MM.1S (cell line): ENCODE data around the gene RCSD1.
"Not testable (repeated sequence)": the region's sequence is repeated elsewhere in the genome, so short reads cannot be mapped to it uniquely, and the experiment has no call there.

ENCODE experiments used
- DNase-seq: peaks from one replicate; pipeline ENCODE4 v3.0.0-alpha.2; 2015
- H2AFZ ChIP-seq: fragments of 300-600 bp; sonication (generic); 2 replicates; pipeline ENCODE4 v1.6.0; 2016; ENCODE audit warnings: antibody characterized with exemption, low read length
- H3F3A ChIP-seq: fragments of 300-600 bp; sonication (generic); 2 replicates; pipeline ENCODE4 v1.6.1; 2016; ENCODE audit warnings: mild to moderate bottlenecking, antibody characterized with exemption, low read length, moderate library complexity, mixed read lengths; ENCODE audit not compliant: insufficient read depth
- H3K27ac ChIP-seq: fragments of 300-600 bp; sonication (generic); 2 replicates; pipeline ENCODE4 v1.5.1; 2016; ENCODE audit warnings: mild to moderate bottlenecking, low read length
- H3K27me3 ChIP-seq: fragments of 300-600 bp; sonication (generic); replicated peaks from 2 replicates; pipeline ENCODE4 v1.6.0; 2016; ENCODE audit warnings: low read length; ENCODE audit not compliant: insufficient read depth
- H3K36me3 ChIP-seq: fragments of 300-600 bp; sonication (generic); replicated peaks from 2 replicates; pipeline ENCODE4 v1.6.1; 2016; ENCODE audit warnings: mild to moderate bottlenecking, low read length, mixed read lengths; ENCODE audit not compliant: insufficient read depth
- H3K4me1 ChIP-seq: fragments of 300-600 bp; sonication (generic); 2 replicates; pipeline ENCODE4 v1.6.1; 2016; ENCODE audit warnings: low read length, mixed read lengths
- H3K4me2 ChIP-seq: fragments of 300-600 bp; sonication (generic); 2 replicates; pipeline ENCODE4 v1.6.0; 2016; ENCODE audit warnings: low read depth, low read length
- H3K4me3 ChIP-seq: fragments of 300-600 bp; sonication (generic); 2 replicates; pipeline ENCODE4 v1.5.1; 2016; ENCODE audit warnings: low read length, mixed read lengths
- H3K79me2 ChIP-seq: fragments of 300-600 bp; sonication (generic); 2 replicates; pipeline ENCODE4 v1.6.1; 2016; ENCODE audit warnings: mixed run types, low read length, mixed read lengths
- H3K9ac ChIP-seq: fragments of 300-600 bp; sonication (generic); 2 replicates; pipeline ENCODE4 v1.6.1; 2016; ENCODE audit warnings: low read length, mixed read lengths
- H3K9me2 ChIP-seq: fragments of 300-600 bp; sonication (generic); replicated peaks from 2 replicates; pipeline ENCODE4 v1.6.1; 2016; ENCODE audit warnings: mild to moderate bottlenecking, low read length, mixed read lengths; ENCODE audit not compliant: insufficient read depth
- H3K9me3 ChIP-seq: fragments of 300-600 bp; sonication (generic); replicated peaks from 2 replicates; pipeline ENCODE4 v1.6.1; 2016; ENCODE audit warnings: mild to moderate bottlenecking, low read length, mixed read lengths; ENCODE audit not compliant: insufficient read depth
- H4K20me1 ChIP-seq: fragments of 300-600 bp; sonication (generic); 2 replicates; pipeline ENCODE4 v1.6.1; 2016; ENCODE audit warnings: mild to moderate bottlenecking, low read length, moderate library complexity, mixed read lengths; ENCODE audit not compliant: insufficient read depth
- EZH2 ChIP-seq: fragments of 300-600 bp; sonication (generic); optimal IDR thresholded peaks from 2 replicates; pipeline ENCODE3; 2017; ENCODE audit warnings: low read depth, mild to moderate bottlenecking, antibody characterized with exemption, low read length, mixed read lengths
- EZH2phosphoT487 ChIP-seq: fragments of 300-600 bp; sonication (generic); IDR thresholded peaks from 2 replicates; pipeline ENCODE4 v1.6.1; 2018; ENCODE audit warnings: antibody characterized with exemption, low read length
- TF ChIP-seq, protein P1 (sequence below): fragments of 300-600 bp; sonication (generic); IDR thresholded peaks from 2 replicates; pipeline ENCODE4 v1.5.1; 2016; ENCODE audit warnings: antibody characterized with exemption, low read length, mixed read lengths

RCSD1 gene

DNA sequence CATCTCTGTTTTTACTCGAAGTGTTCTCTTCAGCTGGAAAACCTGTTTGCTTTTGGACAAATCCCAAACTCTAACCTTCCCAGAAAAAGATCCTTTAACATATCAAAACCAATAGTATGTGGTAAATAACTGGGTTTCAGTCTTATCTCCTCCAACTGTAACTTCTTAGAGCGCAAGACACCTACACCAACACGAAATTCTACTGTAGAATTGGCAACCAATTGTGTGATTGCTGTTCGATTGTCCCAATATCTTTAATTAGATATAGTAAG lies 85.9 kb downstream of the RCSD1 start:
- Histone ChIP-seq H3K27ac (peak overlapping the region; percentile 75; the same call in 1 of the 2 replicates), H3K79me2 (no peaks in the 10 kb centered on the region), H4K20me1 (no peaks in the 10 kb centered on the region), H3F3A (peaks cover 41% of the 10 kb centered on the region), H3K9ac (peak overlapping the region; percentile 62), H3K27me3 (no peaks in the 10 kb centered on the region), H3K9me3 (no peaks in the 10 kb centered on the region), H2AFZ (peak overlapping the region; percentile 76), H3K4me3 (peak overlapping the region; percentile 78), H3K36me3 (no peaks in the 10 kb centered on the region), H3K4me1 (peaks cover 20% of the 10 kb centered on the region), H3K9me2 (no peaks in the 10 kb centered on the region), H3K4me2 (peak overlapping the region; percentile 86)
- TF ChIP-seq EZH2phosphoT487 (no peak), EZH2 (no peak)
- TF ChIP-seq, protein P1, sequence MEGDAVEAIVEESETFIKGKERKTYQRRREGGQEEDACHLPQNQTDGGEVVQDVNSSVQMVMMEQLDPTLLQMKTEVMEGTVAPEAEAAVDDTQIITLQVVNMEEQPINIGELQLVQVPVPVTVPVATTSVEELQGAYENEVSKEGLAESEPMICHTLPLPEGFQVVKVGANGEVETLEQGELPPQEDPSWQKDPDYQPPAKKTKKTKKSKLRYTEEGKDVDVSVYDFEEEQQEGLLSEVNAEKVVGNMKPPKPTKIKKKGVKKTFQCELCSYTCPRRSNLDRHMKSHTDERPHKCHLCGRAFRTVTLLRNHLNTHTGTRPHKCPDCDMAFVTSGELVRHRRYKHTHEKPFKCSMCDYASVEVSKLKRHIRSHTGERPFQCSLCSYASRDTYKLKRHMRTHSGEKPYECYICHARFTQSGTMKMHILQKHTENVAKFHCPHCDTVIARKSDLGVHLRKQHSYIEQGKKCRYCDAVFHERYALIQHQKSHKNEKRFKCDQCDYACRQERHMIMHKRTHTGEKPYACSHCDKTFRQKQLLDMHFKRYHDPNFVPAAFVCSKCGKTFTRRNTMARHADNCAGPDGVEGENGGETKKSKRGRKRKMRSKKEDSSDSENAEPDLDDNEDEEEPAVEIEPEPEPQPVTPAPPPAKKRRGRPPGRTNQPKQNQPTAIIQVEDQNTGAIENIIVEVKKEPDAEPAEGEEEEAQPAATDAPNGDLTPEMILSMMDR = no peak
- DNase-seq = no peak

DNA sequence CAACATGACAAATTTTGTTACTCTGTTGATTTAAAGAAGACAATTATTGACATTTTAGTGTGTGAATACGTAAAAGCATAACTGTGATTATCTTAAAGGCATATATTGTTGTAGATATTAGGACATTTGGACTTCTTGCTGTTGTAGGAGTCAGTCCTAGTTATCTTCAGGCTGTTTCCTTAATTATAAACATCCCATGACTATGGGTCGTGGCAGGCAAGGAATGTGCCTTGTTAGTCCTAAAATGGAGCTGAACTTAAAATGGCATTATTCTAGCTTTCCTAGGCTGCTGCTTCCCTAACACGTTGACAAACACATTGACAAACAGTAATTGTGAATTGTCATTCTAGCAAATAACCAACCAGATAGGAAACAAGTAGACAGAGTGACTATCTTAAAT lies 87.3 kb downstream of the RCSD1 start:
- no peak overlapping the region for H3K9ac ChIP-seq
- no peaks in the 10 kb centered on the region for H3K9me2 ChIP-seq
- no peak for DNase-seq
- H3F3A ChIP-seq = peaks cover 44% of the 10 kb centered on the region
- H3K9me3 ChIP-seq = no peaks in the 10 kb centered on the region
- H3K4me1 ChIP-seq = peaks cover 16% of the 10 kb centered on the region; the same call in 1 of the 2 replicates
- no peak overlapping the region for H3K4me3 ChIP-seq
- no peaks in the 10 kb centered on the region for H3K27me3 ChIP-seq
- TF ChIP-seq EZH2phosphoT487 (no peak), EZH2 (no peak)
- TF ChIP-seq, protein P1 = no peak
- no peaks in the 10 kb centered on the region for H4K20me1 ChIP-seq
- H3K79me2 ChIP-seq = peaks cover 4% of the 10 kb centered on the region
- H3K27ac ChIP-seq = no peak overlapping the region
- no peak overlapping the region for H2AFZ ChIP-seq
- H3K36me3 ChIP-seq = no peaks in the 10 kb centered on the region
- H3K4me2 ChIP-seq = no peak overlapping the region

DNA sequence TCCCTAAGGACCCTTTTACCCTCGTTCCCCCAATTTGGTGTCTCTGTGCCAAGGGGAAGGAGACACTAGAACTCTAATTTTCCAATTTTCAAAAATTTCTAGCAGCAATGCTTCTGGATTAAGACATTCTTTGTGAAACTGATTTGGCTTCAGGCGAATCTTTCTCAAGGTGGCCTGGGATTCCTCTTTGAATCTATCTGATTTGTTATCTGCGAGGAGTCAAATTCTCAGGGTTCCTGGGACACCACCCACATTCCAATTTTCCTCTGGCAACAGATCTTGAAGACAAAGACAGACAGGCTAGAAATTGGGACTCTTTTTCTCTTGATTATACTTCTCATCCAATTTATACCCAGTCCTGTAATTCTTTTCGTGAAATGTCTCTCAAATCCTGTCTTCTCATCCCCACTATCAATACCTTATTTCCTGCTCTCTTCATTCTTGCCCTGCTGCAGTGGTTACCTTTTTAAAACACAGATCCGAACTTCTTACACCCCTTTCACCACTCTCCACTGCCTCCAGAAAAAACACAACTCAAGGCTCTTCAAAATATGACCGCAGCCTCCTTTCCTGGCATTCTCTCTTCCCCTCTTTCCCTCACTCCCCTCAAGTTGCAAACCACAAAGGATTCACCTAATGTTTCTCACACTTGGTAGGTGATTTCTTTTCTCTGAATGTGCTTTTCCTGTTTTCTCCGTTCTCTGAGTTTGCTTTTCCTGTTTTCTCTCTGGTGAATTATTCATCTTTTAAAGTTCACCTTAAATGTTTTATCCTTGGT lies 89.1 kb downstream of the RCSD1 start:
- TF ChIP-seq EZH2phosphoT487 (no peak), EZH2 (no peak)
- TF ChIP-seq, protein P1 = no peak
- H3K4me2 ChIP-seq = no peak overlapping the region

DNA sequence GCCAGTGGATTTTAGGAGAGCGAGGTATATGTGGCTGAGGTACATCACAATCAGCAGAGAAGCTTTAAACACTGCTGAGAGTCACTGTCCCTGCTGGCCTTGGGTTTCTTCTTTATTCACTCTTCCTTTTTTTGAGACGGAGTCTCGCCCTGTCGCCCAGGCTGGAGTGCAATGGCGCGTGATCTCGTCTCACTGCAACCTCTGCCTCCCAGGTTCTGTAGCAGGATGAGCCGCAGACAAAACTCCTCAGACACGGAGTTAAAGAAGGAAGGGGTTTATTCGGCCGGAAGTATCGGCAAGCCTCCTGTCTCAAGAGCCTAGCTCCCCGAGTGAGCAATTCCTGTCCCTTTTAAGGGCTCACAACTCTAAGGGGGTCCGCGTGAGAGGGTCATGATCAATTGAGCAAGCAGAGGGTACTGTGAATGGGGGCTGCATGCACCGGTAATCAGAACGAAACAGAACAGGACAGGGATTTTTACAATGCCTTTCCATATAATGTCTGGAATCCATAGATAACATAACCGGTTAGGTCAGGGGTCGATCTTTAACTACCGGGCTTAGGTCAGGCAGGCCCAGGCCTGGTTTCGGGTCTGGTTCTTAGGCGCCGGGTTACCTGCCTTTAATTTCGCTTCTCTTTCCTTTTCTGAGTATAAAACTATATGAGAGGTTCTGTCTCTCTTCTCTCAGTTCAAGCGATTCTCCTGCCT lies 89.8 kb downstream of the RCSD1 start:
- Histone ChIP-seq H3K4me1 (peaks cover 29% of the 10 kb centered on the region), H3F3A (peaks cover 32% of the 10 kb centered on the region), H3K79me2 (peaks cover 25% of the 10 kb centered on the region)
- H3K36me3 ChIP-seq, H3K9ac ChIP-seq, H3K9me3 ChIP-seq, H3K9me2 ChIP-seq, DNase-seq, H3K27me3 ChIP-seq, H2AFZ ChIP-seq, H4K20me1 ChIP-seq, H3K4me3 ChIP-seq, H3K27ac ChIP-seq, H3K4me2 ChIP-seq: not testable (repeated sequence)

More for the DNA sequence above, 89.1 kb downstream of the RCSD1 start:
- H3K4me1 ChIP-seq = peaks cover 26% of the 10 kb centered on the region
- H3K27ac ChIP-seq = no peak overlapping the region
- H3K4me3 ChIP-seq = no peak overlapping the region
- no peaks in the 10 kb centered on the region for H3K27me3 ChIP-seq
- H3K36me3 ChIP-seq = no peaks in the 10 kb centered on the region
- DNase-seq = no peak
- no peaks in the 10 kb centered on the region for H4K20me1 ChIP-seq
- H2AFZ ChIP-seq = no peak overlapping the region
- H3F3A ChIP-seq = peaks cover 38% of the 10 kb centered on the region
- no peak overlapping the region for H3K9ac ChIP-seq
- no peaks in the 10 kb centered on the region for H3K9me2 ChIP-seq
- H3K9me3 ChIP-seq = no peaks in the 10 kb centered on the region
- peaks cover 18% of the 10 kb centered on the region for H3K79me2 ChIP-seq
